Neuronal stem cell (in vitro differentiated cells): ENCODE data around the gene LTBP1.

Experiments used
- DNase-seq: peaks from one replicate; pipeline ENCODE4 v3.0.0-alpha.2; 2013; ENCODE audit warnings: low spot score
- H2AFZ ChIP-seq: one replicate; pipeline ENCODE4 v1.6.1; 2013; ENCODE audit warnings: mild to moderate bottlenecking, low read length, inconsistent platforms
- H2AK5ac ChIP-seq: 2 replicates; pipeline ENCODE4 v1.6.1; 2013; ENCODE audit warnings: low read depth, mild to moderate bottlenecking, inconsistent platforms, low read length, moderate library complexity, mixed read lengths
- H2BK120ac ChIP-seq: 2 replicates; pipeline ENCODE4 v1.6.1; 2013; ENCODE audit warnings: low read depth, mild to moderate bottlenecking, inconsistent platforms, low read length, moderate library complexity, mixed read lengths
- H2BK12ac ChIP-seq: one replicate; pipeline ENCODE4 v1.6.1; 2013; ENCODE audit warnings: low read length, inconsistent platforms
- H2BK15ac ChIP-seq: 2 replicates; pipeline ENCODE4 v1.6.1; 2013; ENCODE audit warnings: mild to moderate bottlenecking, low read length, inconsistent platforms, mixed read lengths
- H2BK5ac ChIP-seq: one replicate; pipeline ENCODE4 v1.6.1; 2013; ENCODE audit warnings: inconsistent platforms, mild to moderate bottlenecking, low read length, moderate library complexity
- H3K14ac ChIP-seq: one replicate; pipeline ENCODE4 v1.6.1; 2013; ENCODE audit warnings: low read length, inconsistent platforms
- H3K18ac ChIP-seq: 2 replicates; pipeline ENCODE4 v1.6.1; 2013; ENCODE audit warnings: low read length, inconsistent platforms
- H3K23ac ChIP-seq: 2 replicates; pipeline ENCODE4 v1.6.1; 2013; ENCODE audit warnings: low read depth, mild to moderate bottlenecking, mixed read lengths, low read length, inconsistent platforms; ENCODE audit not compliant: poor library complexity
- H3K27ac ChIP-seq: replicated peaks from 3 replicates; pipeline ENCODE4 v1.5.1; 2013; ENCODE audit warnings: low read length, inconsistent platforms
- H3K27me3 ChIP-seq, 3 experiments: 2 replicates each; pipeline ENCODE4 v1.6.1; 2013; ENCODE audit warnings: low read length in 3 of 3, mild to moderate bottlenecking in 2 of 3, inconsistent platforms in 1 of 3, low read depth in 1 of 3, mixed read lengths in 1 of 3, moderate library complexity in 1 of 3; ENCODE audit not compliant: control insufficient read depth in 3 of 3, insufficient read depth in 3 of 3
- H3K36me3 ChIP-seq, 2 donors: replicated peaks in 1 of 2; 2 replicates each; pipeline ENCODE4 v1.6.1; 2013; ENCODE audit warnings: low read length in 2 of 2; ENCODE audit not compliant: control insufficient read depth in 2 of 2, insufficient read depth in 2 of 2
- H3K4ac ChIP-seq: 2 replicates; pipeline ENCODE4 v1.6.1; 2013; ENCODE audit warnings: inconsistent platforms, mild to moderate bottlenecking, low read length, moderate library complexity
- H3K4me1 ChIP-seq, 2 donors: 1 replicate in 1 of 2; 2 replicates in 1 of 2; pipeline ENCODE4 v1.6.1; 2013; ENCODE audit warnings: low read length in 2 of 2, low read depth in 1 of 2; ENCODE audit not compliant: control insufficient read depth in 2 of 2, insufficient read depth in 1 of 2
- H3K4me2 ChIP-seq: one replicate; pipeline ENCODE4 v1.6.1; 2013; ENCODE audit warnings: mild to moderate bottlenecking, low read length, inconsistent platforms; ENCODE audit not compliant: insufficient read depth, poor library complexity, severe bottlenecking
- H3K4me3 ChIP-seq, 2 donors: 2 replicates each; pipeline ENCODE4 v1.5.1; 2013; ENCODE audit warnings: low read length in 2 of 2, mild to moderate bottlenecking in 2 of 2, inconsistent platforms in 1 of 2, moderate library complexity in 1 of 2
- H3K79me1 ChIP-seq: one replicate; pipeline ENCODE4 v1.6.1; 2013; ENCODE audit warnings: low read depth, mild to moderate bottlenecking, inconsistent platforms, low read length, moderate library complexity
- H3K9ac ChIP-seq: one replicate; pipeline ENCODE4 v1.6.1; 2013; ENCODE audit warnings: mild to moderate bottlenecking, low read depth, low read length, inconsistent platforms; ENCODE audit not compliant: poor library complexity
- H3K9me3 ChIP-seq, 2 donors: replicated peaks in 1 of 2; 2 replicates each; pipeline versions ENCODE3 to v1.6.1; 2013; ENCODE audit warnings: low read length in 2 of 2, mild to moderate bottlenecking in 2 of 2, inconsistent platforms in 1 of 2, low read depth in 1 of 2, mixed read lengths in 1 of 2, moderate library complexity in 1 of 2; ENCODE audit not compliant: control insufficient read depth in 2 of 2, insufficient read depth in 1 of 2
- H4K8ac ChIP-seq: one replicate; pipeline ENCODE4 v1.6.1; 2013; ENCODE audit warnings: low read depth, mild to moderate bottlenecking, inconsistent platforms, low read length, moderate library complexity
- H4K91ac ChIP-seq: one replicate; pipeline ENCODE4 v1.6.1; 2013; ENCODE audit warnings: low read length, low read depth, mild to moderate bottlenecking, inconsistent platforms; ENCODE audit not compliant: poor library complexity
- WGBS, 2 donors: extraction: QIAGEN DNeasy Blood & Tissue Kit; methylation state at CpG; one replicate each; pipeline ENCODE4 v1.1.7; 2013; ENCODE audit warnings: missing lambda C conversion rate in 2 of 2, mixed read lengths in 1 of 2; ENCODE audit not compliant: insufficient read length in 2 of 2, insufficient replicate concordance in 1 of 2; ENCODE audit errors: extremely low coverage in 2 of 2; 5-methylcytosine and 5-hydroxymethylcytosine counted together

LTBP1 gene

GRCh38 chr2:33077844-33078243 is 131.1 kb downstream of the LTBP1 start:
- Histone ChIP-seq H3K4me1 (peaks cover 0 to under 1% of the 10 kb centered on the region in 2 donors), H3K36me3 (no peaks in the 10 kb centered on the region), H3K9me3 (peaks cover 0 to 4% of the 10 kb centered on the region in 2 donors), H3K14ac (no peak overlapping the region), H4K8ac (no peak overlapping the region), H3K18ac (no peak overlapping the region), H2BK12ac (no peak overlapping the region), H2BK15ac (no peak overlapping the region), H3K27ac (no peak overlapping the region), H2AFZ (no peak overlapping the region), H2AK5ac (no peak overlapping the region), H3K4me2 (no peak overlapping the region), H2BK5ac (no peak overlapping the region), H3K27me3 (no peaks in the 10 kb centered on the region), H4K91ac (no peak overlapping the region), H3K79me1 (no peaks in the 10 kb centered on the region), H2BK120ac (no peak overlapping the region), H3K4ac (no peak overlapping the region), H3K23ac (no peak overlapping the region), H3K9ac (no peak overlapping the region), H3K4me3 (no peak overlapping the region)
- WGBS, 2 donors = no CpG with 5 or more reads among the region's 4 CpGs
- no peak for DNase-seq

GRCh38 chr2:33081691-33082090 is 134.9 kb downstream of the LTBP1 start:
- no CpG with 5 or more reads among the region's 7 CpGs for WGBS, 2 donors
- Histone ChIP-seq H2BK15ac (no peak overlapping the region), H3K18ac (no peak overlapping the region), H3K4ac (no peak overlapping the region), H3K36me3 (no peaks in the 10 kb centered on the region), H2BK5ac (no peak overlapping the region), H3K79me1 (no peaks in the 10 kb centered on the region), H3K4me2 (no peak overlapping the region), H2AFZ (no peak overlapping the region), H3K9me3 (peaks cover 0 to 5% of the 10 kb centered on the region in 2 donors), H2BK120ac (no peak overlapping the region), H2BK12ac (no peak overlapping the region), H2AK5ac (no peak overlapping the region), H3K27me3 (no peaks in the 10 kb centered on the region), H4K91ac (no peak overlapping the region), H3K23ac (no peak overlapping the region), H3K4me1 (peaks cover 5 to 16% of the 10 kb centered on the region in 2 donors), H4K8ac (no peak overlapping the region), H3K14ac (no peak overlapping the region), H3K4me3 (no peak overlapping the region), H3K9ac (no peak overlapping the region), H3K27ac (no peak overlapping the region)
- DNase-seq = no peak

GRCh38 chr2:33083699-33084387 is 137.1 kb downstream of the LTBP1 start:
- no CpG with 5 or more reads among the region's 6 CpGs for WGBS, 2 donors
- no peak overlapping the region for H2BK120ac ChIP-seq
- no peak overlapping the region for H4K8ac ChIP-seq
- H3K9ac ChIP-seq = no peak overlapping the region
- H2BK12ac ChIP-seq = no peak overlapping the region
- no peak overlapping the region for H3K4me3 ChIP-seq
- peak overlapping the region; percentile 36 for H2AFZ ChIP-seq
- no peak overlapping the region for H3K27ac ChIP-seq
- H2BK15ac ChIP-seq = no peak overlapping the region
- DNase-seq = no peak
- H3K9me3 ChIP-seq = peaks cover 0 to 5% of the 10 kb centered on the region in 2 donors
- H3K27me3 ChIP-seq = no peaks in the 10 kb centered on the region
- peaks cover 5 to 16% of the 10 kb centered on the region in 2 donors for H3K4me1 ChIP-seq
- H3K18ac ChIP-seq = no peak overlapping the region
- no peak overlapping the region for H2AK5ac ChIP-seq
- no peaks in the 10 kb centered on the region for H3K36me3 ChIP-seq
- H3K23ac ChIP-seq = no peak overlapping the region
- no peaks in the 10 kb centered on the region for H3K79me1 ChIP-seq
- no peak overlapping the region for H4K91ac ChIP-seq
- H3K4me2 ChIP-seq = no peak overlapping the region
- H3K4ac ChIP-seq = no peak overlapping the region
- H2BK5ac ChIP-seq = no peak overlapping the region
- no peak overlapping the region for H3K14ac ChIP-seq

GRCh38 chr2:33084433-33084832 is 137.7 kb downstream of the LTBP1 start:
- no peak overlapping the region for H3K27ac ChIP-seq
- no peaks in the 10 kb centered on the region for H3K79me1 ChIP-seq
- peak overlapping the region; percentile 36 for H2AFZ ChIP-seq
- no peaks in the 10 kb centered on the region for H3K27me3 ChIP-seq
- no peak overlapping the region for H4K91ac ChIP-seq
- no peak overlapping the region for H2BK5ac ChIP-seq
- H3K36me3 ChIP-seq = no peaks in the 10 kb centered on the region
- peaks cover 5 to 16% of the 10 kb centered on the region in 2 donors for H3K4me1 ChIP-seq
- H3K23ac ChIP-seq = no peak overlapping the region
- H2BK12ac ChIP-seq = no peak overlapping the region
- H4K8ac ChIP-seq = no peak overlapping the region
- no peak overlapping the region for H3K18ac ChIP-seq
- DNase-seq = no peak
- no peak overlapping the region for H2AK5ac ChIP-seq
- no peak overlapping the region for H3K14ac ChIP-seq
- no peak overlapping the region for H3K4me2 ChIP-seq
- H3K4me3 ChIP-seq = no peak overlapping the region
- no peak overlapping the region for H3K9ac ChIP-seq
- WGBS, 2 donors = no CpG with 5 or more reads among the region's 7 CpGs
- H3K9me3 ChIP-seq = peaks cover 0 to 5% of the 10 kb centered on the region in 2 donors
- H3K4ac ChIP-seq = no peak overlapping the region
- no peak overlapping the region for H2BK120ac ChIP-seq
- H2BK15ac ChIP-seq = no peak overlapping the region
